GM21360 (cell line): ENCODE results near the gene BNC2.
"Not testable (repeated sequence)": the region's sequence is repeated elsewhere in the genome, so short reads cannot be mapped to it uniquely, and the experiment has no call there.

Source experiments
- ATAC-seq: cut with Tn5 transposase; IDR thresholded peaks from one replicate; pipeline ENCODE4 v1.9.1; 2021; ENCODE audit warnings: mild to moderate bottlenecking, moderate library complexity; ENCODE audit not compliant: unreplicated experiment

Gene BNC2

GRCh38 chr9:16438831-16439230 is 431.6 kb downstream of the BNC2 start:
- ATAC-seq = not testable (repeated sequence)

GRCh38 chr9:16436545-16436944 is 433.9 kb downstream of the BNC2 start:
- no peak for ATAC-seq

GRCh38 chr9:16434526-16434925 is 435.9 kb downstream of the BNC2 start:
- no peak for ATAC-seq

- ATAC-seq = no peak
Observed at GRCh38 chr9:16433494-16433893, 437.0 kb downstream of the BNC2 start.

GRCh38 chr9:16431666-16432392 is 438.6 kb downstream of the BNC2 start:
- ATAC-seq = no peak

- no peak for ATAC-seq
Observed at GRCh38 chr9:16429671-16430070, 440.8 kb downstream of the BNC2 start.

GRCh38 chr9:16427873-16428427 is 442.5 kb downstream of the BNC2 start:
- no peak for ATAC-seq

- ATAC-seq = no peak
Observed at GRCh38 chr9:16426716-16427115, 443.8 kb downstream of the BNC2 start.

GRCh38 chr9:16425562-16426231 is 444.8 kb downstream of the BNC2 start:
- no peak for ATAC-seq

GRCh38 chr9:16422114-16422513 is 448.4 kb downstream of the BNC2 start:
- ATAC-seq = no peak

GRCh38 chr9:16421532-16421931 is 448.9 kb downstream of the BNC2 start:
- no peak for ATAC-seq

GRCh38 chr9:16419124-16419523 is 451.3 kb downstream of the BNC2 start:
- no peak for ATAC-seq

- ATAC-seq = no peak
Observed at GRCh38 chr9:16418721-16419120, 451.7 kb downstream of the BNC2 start.

GRCh38 chr9:16417749-16418148 is 452.7 kb downstream of the BNC2 start:
- no peak for ATAC-seq

- no peak for ATAC-seq
Observed at GRCh38 chr9:16417161-16417560, 453.3 kb downstream of the BNC2 start.

- no peak for ATAC-seq
Observed at GRCh38 chr9:16414451-16414850, 456.0 kb downstream of the BNC2 start.

- no peak for ATAC-seq
Observed at GRCh38 chr9:16413509-16414016, 456.9 kb downstream of the BNC2 start.

GRCh38 chr9:16412740-16413139 is 457.7 kb downstream of the BNC2 start:
- ATAC-seq = no peak

- no peak for ATAC-seq
Observed at GRCh38 chr9:16411311-16411710, 459.2 kb downstream of the BNC2 start.

- no peak for ATAC-seq
Observed at GRCh38 chr9:16410601-16411280, 459.7 kb downstream of the BNC2 start.

GRCh38 chr9:16407617-16408016 is 462.9 kb downstream of the BNC2 start:
- ATAC-seq = no peak
